SK-N-SH (cell line): ENCODE results near the gene NYNRIN.

Experiments used
- CHD2 ChIP-seq: fragments of 150-350 bp; IDR thresholded peaks from 2 replicates; pipeline ENCODE4 v1.6.1; 2018; ENCODE audit warnings: low read length; ENCODE audit not compliant: partially characterized antibody
- EZH2phosphoT487 ChIP-seq: fragments of 200-600 bp; sonication (generic); IDR thresholded peaks from 2 replicates; pipeline ENCODE4 v1.6.1; 2017; ENCODE audit warnings: low read depth, mixed run types, mild to moderate bottlenecking, antibody characterized with exemption, moderate library complexity, borderline replicate concordance
- FOXJ3 ChIP-seq: sonication (generic); formaldehyde crosslinking; IDR thresholded peaks from 2 replicates; pipeline ENCODE4 v1.5.1; 2020; ENCODE audit warnings: mild to moderate bottlenecking, missing genetic modification reagents
- GABPA ChIP-seq: IDR thresholded peaks from 2 replicates; pipeline ENCODE4 v1.4.0; 2012; ENCODE audit warnings: low read depth, mild to moderate bottlenecking
- JUND ChIP-seq: IDR thresholded peaks from 2 replicates; pipeline ENCODE4 v1.4.0; 2012
- RAD21 ChIP-seq: IDR thresholded peaks from 2 replicates; pipeline ENCODE4 v1.6.1; 2012; ENCODE audit warnings: mild to moderate bottlenecking, low read length
- REST ChIP-seq: IDR thresholded peaks from 2 replicates; pipeline ENCODE4 v1.6.1; 2012; ENCODE audit warnings: mild to moderate bottlenecking, low read depth, low read length, moderate library complexity
- RFX5 ChIP-seq: IDR thresholded peaks from 2 replicates; pipeline ENCODE4 v1.6.1; 2012; ENCODE audit warnings: mild to moderate bottlenecking, improper control_type of control experiment, low read length
- SMC3 ChIP-seq: IDR thresholded peaks from 2 replicates; pipeline ENCODE4 v1.6.1; 2012; ENCODE audit warnings: low read depth, low read length, improper control_type of control experiment
- TCF12 ChIP-seq: IDR thresholded peaks from 2 replicates; pipeline ENCODE4 v1.4.0; 2012
- TEAD4 ChIP-seq: IDR thresholded peaks from 2 replicates; pipeline ENCODE4 v1.4.0; 2012; ENCODE audit warnings: mild to moderate bottlenecking, borderline replicate concordance; ENCODE audit not compliant: insufficient read depth
- TF ChIP-seq, protein P1 (sequence below): fragments of 200-600 bp; sonication (generic); IDR thresholded peaks from 2 replicates; pipeline ENCODE4 v1.6.1; 2017; ENCODE audit warnings: antibody characterized with exemption, mild to moderate bottlenecking, moderate library complexity
- TF ChIP-seq, protein P2 (sequence below): fragments of 150-350 bp; IDR thresholded peaks from 2 replicates; pipeline ENCODE4 v1.6.1; 2016; ENCODE audit warnings: mild to moderate bottlenecking, low read depth, low read length

- TF ChIP-seq, protein P1, sequence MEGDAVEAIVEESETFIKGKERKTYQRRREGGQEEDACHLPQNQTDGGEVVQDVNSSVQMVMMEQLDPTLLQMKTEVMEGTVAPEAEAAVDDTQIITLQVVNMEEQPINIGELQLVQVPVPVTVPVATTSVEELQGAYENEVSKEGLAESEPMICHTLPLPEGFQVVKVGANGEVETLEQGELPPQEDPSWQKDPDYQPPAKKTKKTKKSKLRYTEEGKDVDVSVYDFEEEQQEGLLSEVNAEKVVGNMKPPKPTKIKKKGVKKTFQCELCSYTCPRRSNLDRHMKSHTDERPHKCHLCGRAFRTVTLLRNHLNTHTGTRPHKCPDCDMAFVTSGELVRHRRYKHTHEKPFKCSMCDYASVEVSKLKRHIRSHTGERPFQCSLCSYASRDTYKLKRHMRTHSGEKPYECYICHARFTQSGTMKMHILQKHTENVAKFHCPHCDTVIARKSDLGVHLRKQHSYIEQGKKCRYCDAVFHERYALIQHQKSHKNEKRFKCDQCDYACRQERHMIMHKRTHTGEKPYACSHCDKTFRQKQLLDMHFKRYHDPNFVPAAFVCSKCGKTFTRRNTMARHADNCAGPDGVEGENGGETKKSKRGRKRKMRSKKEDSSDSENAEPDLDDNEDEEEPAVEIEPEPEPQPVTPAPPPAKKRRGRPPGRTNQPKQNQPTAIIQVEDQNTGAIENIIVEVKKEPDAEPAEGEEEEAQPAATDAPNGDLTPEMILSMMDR, result no peak; the same call in 1 of the 2 replicates
- TF ChIP-seq RFX5 (no peak), TEAD4 (no peak), CHD2 (no peak), FOXJ3 (CRISPR knock-in tag) (no peak), JUND (no peak), GABPA (no peak), RAD21 (no peak), EZH2phosphoT487 (no peak), REST (no peak), SMC3 (no peak), TCF12 (no peak)
- TF ChIP-seq, protein P2, sequence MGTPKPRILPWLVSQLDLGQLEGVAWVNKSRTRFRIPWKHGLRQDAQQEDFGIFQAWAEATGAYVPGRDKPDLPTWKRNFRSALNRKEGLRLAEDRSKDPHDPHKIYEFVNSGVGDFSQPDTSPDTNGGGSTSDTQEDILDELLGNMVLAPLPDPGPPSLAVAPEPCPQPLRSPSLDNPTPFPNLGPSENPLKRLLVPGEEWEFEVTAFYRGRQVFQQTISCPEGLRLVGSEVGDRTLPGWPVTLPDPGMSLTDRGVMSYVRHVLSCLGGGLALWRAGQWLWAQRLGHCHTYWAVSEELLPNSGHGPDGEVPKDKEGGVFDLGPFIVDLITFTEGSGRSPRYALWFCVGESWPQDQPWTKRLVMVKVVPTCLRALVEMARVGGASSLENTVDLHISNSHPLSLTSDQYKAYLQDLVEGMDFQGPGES, result no peak
These were observed 38.4 kb downstream of the NYNRIN start for GRCh38 chr14:24437020-24437735.
